ENCODE results near the gene TMEM254. TPM values are rescaled to one million over a fixed set of nuclear protein-coding genes. Genes with fewer than 3 reads are reported as not detected.

TMEM254 gene
- total RNA-seq, 2 donors from 2014 or later, result 3.4 to 8.8 TPM

- H3K27me3 ChIP-seq, result no peaks in the 10 kb centered on the region
- peak overlapping the region; percentile 2 to 72 for H3K27ac ChIP-seq
- H3K36me3 ChIP-seq, result no peaks in the 10 kb centered on the region
- H3K9me3 ChIP-seq, result peaks cover 0 to 12% of the 10 kb centered on the region in 2 donors
- H3K4me1 ChIP-seq, result peaks cover 0 to 22% of the 10 kb centered on the region in 2 donors
- H3K4me3 ChIP-seq, result no peak overlapping the region
- peak; percentile 62 for DNase-seq (ENCODE audit: low spot score)
- TF ChIP-seq CTCF (IDR thresholded peaks at IDR 0.05), result no peak
These were observed 25.8 kb downstream of the TMEM254 start for GRCh38 chr10:80104066-80104926.

GRCh38 chr10:80108576-80109239 lies 30.2 kb downstream of the TMEM254 start:
- H3K27ac ChIP-seq, result no peak overlapping the region
- peaks cover 0 to 16% of the 10 kb centered on the region in 2 donors for H3K9me3 ChIP-seq
- peaks cover 0 to 43% of the 10 kb centered on the region in 2 donors for H3K4me1 ChIP-seq
- TF ChIP-seq CTCF (IDR thresholded peaks at IDR 0.05), result no peak
- H3K36me3 ChIP-seq, result no peaks in the 10 kb centered on the region
- H3K4me3 ChIP-seq, result no peak overlapping the region
- no peak for DNase-seq (ENCODE audit: low spot score)
- H3K27me3 ChIP-seq, result no peaks in the 10 kb centered on the region

- peak overlapping the region; percentile 54 to 63 for H3K27ac ChIP-seq
- TF ChIP-seq CTCF (IDR thresholded peaks at IDR 0.05), result no peak
- peaks cover 0 to 25% of the 10 kb centered on the region in 2 donors for H3K4me1 ChIP-seq
- H3K9me3 ChIP-seq, result peaks cover 0 to 16% of the 10 kb centered on the region in 2 donors
- no peak for DNase-seq (ENCODE audit: low spot score)
- H3K27me3 ChIP-seq, result no peaks in the 10 kb centered on the region
- H3K36me3 ChIP-seq, result no peaks in the 10 kb centered on the region
- no peak overlapping the region for H3K4me3 ChIP-seq
These were observed 32.5 kb downstream of the TMEM254 start for GRCh38 chr10:80110986-80111385.

- Histone ChIP-seq H3K27me3 (no peaks in the 10 kb centered on the region), H3K4me1 (no peaks in the 10 kb centered on the region), H3K27ac (no peak overlapping the region), H3K36me3 (no peaks in the 10 kb centered on the region), H3K4me3 (no peak overlapping the region), H3K9me3 (no peaks in the 10 kb centered on the region)
- no peak for DNase-seq (ENCODE audit: low spot score)
- no peak for TF ChIP-seq CTCF (IDR thresholded peaks at IDR 0.05)
These were observed 40.2 kb downstream of the TMEM254 start for GRCh38 chr10:80118669-80119068.

GRCh38 chr10:80122110-80122710 lies 43.7 kb downstream of the TMEM254 start:
- Histone ChIP-seq H3K9me3 (no peaks in the 10 kb centered on the region), H3K4me1 (peaks cover 0 to 8% of the 10 kb centered on the region in 2 donors)

More at GRCh38 chr10:80122110-80122710, 43.7 kb downstream of the TMEM254 start:
- Histone ChIP-seq H3K27me3 (no peaks in the 10 kb centered on the region), H3K36me3 (no peaks in the 10 kb centered on the region), H3K4me3 (no peak overlapping the region), H3K27ac (no peak overlapping the region)
- peak; percentile 18 for DNase-seq (ENCODE audit: low spot score)
- TF ChIP-seq CTCF (IDR thresholded peaks at IDR 0.05), result no peak

All from right atrium auricular region (tissue), 2 donors.